Ascending aorta (tissue), 2 donors: ENCODE results near the gene FXYD2. TPM values are rescaled to one million over a fixed set of nuclear protein-coding genes. Genes with fewer than 3 reads are reported as not detected.

ENCODE experiments used
- DNase-seq, 2 donors: peaks; one replicate each; pipeline ENCODE4 v3.0.0-alpha.2; 2019; ENCODE audit warnings: low spot score in 2 of 2
- H3K27ac ChIP-seq, 2 donors: fragments of 200-600 bp; sonication (generic); one replicate each; pipeline ENCODE4 v1.5.1; 2016 to 2017; ENCODE audit warnings: mild to moderate bottlenecking in 1 of 2
- H3K27me3 ChIP-seq: fragments of 200-600 bp; sonication (generic); one replicate; pipeline ENCODE4 v1.5.1; 2017
- H3K36me3 ChIP-seq, 2 donors: fragments of 200-600 bp; sonication (generic); one replicate each; pipeline ENCODE4 v1.5.1; 2016
- H3K4me1 ChIP-seq, 2 donors: fragments of 200-600 bp; sonication (generic); one replicate each; pipeline ENCODE4 v1.5.1; 2016 to 2017; ENCODE audit warnings: mild to moderate bottlenecking in 1 of 2
- H3K4me3 ChIP-seq, 2 donors: fragments of 200-600 bp; sonication (generic); one replicate each; pipeline ENCODE4 v1.5.1; 2016 to 2017; ENCODE audit warnings: mild to moderate bottlenecking in 1 of 2
- H3K9me3 ChIP-seq, 2 donors: fragments of 200-600 bp; sonication (generic); one replicate each; pipeline ENCODE4 v1.5.1; 2016
- intact Hi-C: fragments of 100-400 bp; cut with DNase I; formaldehyde crosslinking; loops from one replicate; pipeline ENCODE4 v1.15.1; 2023
- total RNA-seq: library from RNA; depleted of rRNA; stranded (reverse); fragments of >200 nt; gene quantifications from one replicate; pipeline ENCODE4 v1.1.0, GENCODE V29; 2016
- TF ChIP-seq, protein P1 (sequence below), 3 experiments: fragments of 200-600 bp in 2 of 3; fragments of 450-650 bp in 1 of 3; sonication (generic) in 2 of 3; IDR thresholded peaks; one replicate each; pipeline ENCODE4 v1.5.1; 2016 to 2019; ENCODE audit warnings: antibody characterized with exemption in 3 of 3, mild to moderate bottlenecking in 1 of 3, moderate library complexity in 1 of 3

The FXYD2 gene
- total RNA-seq, 1 donor from 2014 or later = not detected

DNA sequence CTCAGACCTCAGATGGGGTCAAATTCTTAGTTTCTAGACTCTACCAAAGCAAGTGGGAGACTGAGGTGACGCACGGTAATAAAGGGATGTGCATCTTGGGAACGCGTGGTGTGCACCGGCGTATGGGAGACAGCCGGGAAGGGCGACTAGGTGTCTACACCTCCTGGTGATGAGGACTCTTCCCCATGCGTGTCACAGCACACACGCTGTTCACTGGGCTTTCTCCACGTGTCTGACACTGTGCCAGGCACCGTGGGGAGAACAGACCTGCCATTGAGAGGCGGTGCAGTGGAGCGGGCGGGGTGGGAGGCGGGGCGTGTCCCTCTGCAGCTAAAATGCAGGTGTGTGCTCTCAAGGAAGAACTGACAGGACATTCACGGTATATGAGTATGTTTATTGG lies 46.6 kb upstream of the FXYD2 start:
- no peaks in the 10 kb centered on the region for H3K4me1 ChIP-seq
- H3K4me3 ChIP-seq = no peak overlapping the region
- DNase-seq = no peak
- H3K9me3 ChIP-seq = no peaks in the 10 kb centered on the region
- no peak overlapping the region for H3K27ac ChIP-seq
- TF ChIP-seq, protein P1, sequence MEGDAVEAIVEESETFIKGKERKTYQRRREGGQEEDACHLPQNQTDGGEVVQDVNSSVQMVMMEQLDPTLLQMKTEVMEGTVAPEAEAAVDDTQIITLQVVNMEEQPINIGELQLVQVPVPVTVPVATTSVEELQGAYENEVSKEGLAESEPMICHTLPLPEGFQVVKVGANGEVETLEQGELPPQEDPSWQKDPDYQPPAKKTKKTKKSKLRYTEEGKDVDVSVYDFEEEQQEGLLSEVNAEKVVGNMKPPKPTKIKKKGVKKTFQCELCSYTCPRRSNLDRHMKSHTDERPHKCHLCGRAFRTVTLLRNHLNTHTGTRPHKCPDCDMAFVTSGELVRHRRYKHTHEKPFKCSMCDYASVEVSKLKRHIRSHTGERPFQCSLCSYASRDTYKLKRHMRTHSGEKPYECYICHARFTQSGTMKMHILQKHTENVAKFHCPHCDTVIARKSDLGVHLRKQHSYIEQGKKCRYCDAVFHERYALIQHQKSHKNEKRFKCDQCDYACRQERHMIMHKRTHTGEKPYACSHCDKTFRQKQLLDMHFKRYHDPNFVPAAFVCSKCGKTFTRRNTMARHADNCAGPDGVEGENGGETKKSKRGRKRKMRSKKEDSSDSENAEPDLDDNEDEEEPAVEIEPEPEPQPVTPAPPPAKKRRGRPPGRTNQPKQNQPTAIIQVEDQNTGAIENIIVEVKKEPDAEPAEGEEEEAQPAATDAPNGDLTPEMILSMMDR (IDR thresholded peaks at IDR 0.05) = no peak
- no peaks in the 10 kb centered on the region for H3K27me3 ChIP-seq
- intact Hi-C loops = no loop called here
- H3K36me3 ChIP-seq = no peaks in the 10 kb centered on the region

DNA sequence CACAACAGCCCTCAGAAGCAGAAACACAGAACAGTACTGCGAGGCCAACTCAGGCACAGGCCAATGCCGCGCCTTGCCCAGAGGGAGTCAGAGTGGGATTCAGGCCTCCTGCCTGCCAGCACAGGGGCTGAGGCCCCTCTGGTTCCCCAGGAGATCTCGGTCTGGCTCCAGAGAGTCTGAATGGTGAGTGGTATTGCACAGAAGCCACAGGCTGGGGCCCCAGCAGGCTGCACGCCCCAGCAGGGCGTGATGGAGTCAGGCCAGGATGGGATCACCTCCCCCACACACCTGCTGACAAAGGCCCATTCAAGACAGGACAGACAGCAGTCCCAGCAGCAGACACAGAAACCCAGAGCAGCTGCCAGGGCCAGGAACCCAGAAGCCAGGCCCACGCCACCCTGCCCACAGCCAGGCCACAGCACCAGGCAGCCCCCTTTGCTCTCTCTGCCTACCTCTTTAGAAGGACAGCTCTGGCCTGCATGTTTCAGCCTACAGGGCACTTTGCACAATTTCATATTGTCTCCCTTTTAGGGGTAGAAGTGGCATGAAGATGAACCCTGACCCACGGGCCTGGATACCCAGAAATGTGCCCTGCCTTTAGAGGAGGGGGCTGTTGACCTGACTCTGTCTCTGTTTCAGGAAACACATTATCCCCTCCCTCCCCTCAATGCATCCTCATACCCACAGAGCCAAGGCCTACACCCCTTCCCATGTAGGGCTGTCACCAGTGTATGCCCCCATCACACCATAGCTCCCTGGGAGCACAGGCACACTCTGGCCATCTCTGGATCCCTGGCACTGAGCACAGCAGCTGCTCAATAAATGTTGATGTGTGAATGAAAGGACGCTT lies 45.8 kb upstream of the FXYD2 start:
- no peak for DNase-seq
- Histone ChIP-seq H3K4me3 (no peak overlapping the region), H3K36me3 (no peaks in the 10 kb centered on the region), H3K9me3 (no peaks in the 10 kb centered on the region), H3K27me3 (no peaks in the 10 kb centered on the region), H3K4me1 (no peaks in the 10 kb centered on the region), H3K27ac (no peak overlapping the region)
- intact Hi-C loops = no loop called here
- TF ChIP-seq, protein P1 (IDR thresholded peaks at IDR 0.05) = no peak

DNA sequence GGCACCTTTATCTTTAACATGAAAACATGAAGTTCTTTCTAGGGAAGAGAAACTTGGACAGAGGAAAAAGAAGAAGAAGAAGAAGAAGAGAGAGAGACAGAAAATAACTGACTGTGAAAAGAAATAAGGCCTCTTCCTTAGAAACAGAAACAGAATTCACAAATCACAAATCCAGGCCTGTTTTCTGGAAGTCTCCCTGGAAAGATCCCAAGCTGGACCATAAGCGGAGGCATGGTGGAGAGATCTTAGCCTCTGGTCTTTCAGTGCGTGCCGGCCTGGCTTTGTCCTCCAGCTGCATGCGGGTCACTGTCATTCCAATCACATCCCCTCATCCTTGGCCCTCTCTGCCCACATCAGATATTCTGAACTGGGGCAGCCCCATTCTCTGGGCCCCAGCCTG lies 45.1 kb upstream of the FXYD2 start:
- Histone ChIP-seq H3K27me3 (no peaks in the 10 kb centered on the region), H3K4me1 (no peaks in the 10 kb centered on the region), H3K9me3 (no peaks in the 10 kb centered on the region), H3K27ac (no peak overlapping the region), H3K36me3 (no peaks in the 10 kb centered on the region), H3K4me3 (no peak overlapping the region)
- intact Hi-C loops = no loop called here
- no peak for DNase-seq
- TF ChIP-seq, protein P1 (IDR thresholded peaks at IDR 0.05) = no peak

DNA sequence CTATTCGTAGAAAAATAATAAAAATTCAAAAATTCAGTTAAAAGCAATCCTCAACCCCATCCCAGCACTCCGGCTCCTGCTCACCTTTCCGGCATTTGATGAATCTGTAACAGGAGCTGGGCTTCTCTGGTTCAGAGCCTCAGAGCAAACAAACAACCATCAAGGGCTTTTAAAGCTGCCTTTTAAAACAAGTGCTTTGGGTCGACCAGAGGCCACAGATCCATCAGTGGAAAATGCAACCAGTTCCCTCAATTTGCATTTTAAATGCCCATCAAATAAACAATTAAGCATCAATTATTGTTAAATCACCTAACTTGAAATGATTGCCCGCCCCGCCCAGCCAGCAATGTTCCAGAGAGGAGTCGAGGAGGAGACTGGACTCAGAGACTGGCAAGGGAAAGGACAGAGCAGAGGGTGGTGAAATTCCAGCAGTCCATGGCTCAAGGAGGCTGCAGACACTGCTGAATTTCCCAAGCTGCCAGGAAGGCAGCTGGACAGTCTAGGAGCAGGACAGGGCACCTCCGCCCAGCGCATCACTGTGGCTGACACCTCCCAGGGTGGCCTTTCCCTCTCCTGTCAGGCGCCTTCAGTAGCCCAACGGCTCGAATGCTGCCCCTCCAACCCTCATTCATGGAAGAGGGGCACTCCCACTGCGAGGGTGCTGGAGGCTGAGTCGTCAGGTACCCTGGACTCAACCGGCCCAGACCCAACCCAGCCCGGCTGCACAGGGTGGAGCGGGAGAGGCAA lies 44.4 kb upstream of the FXYD2 start:
- no peak overlapping the region for H3K27ac ChIP-seq
- H3K4me3 ChIP-seq = no peak overlapping the region
- H3K27me3 ChIP-seq = no peaks in the 10 kb centered on the region
- no peaks in the 10 kb centered on the region for H3K36me3 ChIP-seq
- H3K4me1 ChIP-seq = no peaks in the 10 kb centered on the region
- TF ChIP-seq, protein P1 (IDR thresholded peaks at IDR 0.05) = no peak
- no peaks in the 10 kb centered on the region for H3K9me3 ChIP-seq
- no peak for DNase-seq
- intact Hi-C loops = no loop called here

DNA sequence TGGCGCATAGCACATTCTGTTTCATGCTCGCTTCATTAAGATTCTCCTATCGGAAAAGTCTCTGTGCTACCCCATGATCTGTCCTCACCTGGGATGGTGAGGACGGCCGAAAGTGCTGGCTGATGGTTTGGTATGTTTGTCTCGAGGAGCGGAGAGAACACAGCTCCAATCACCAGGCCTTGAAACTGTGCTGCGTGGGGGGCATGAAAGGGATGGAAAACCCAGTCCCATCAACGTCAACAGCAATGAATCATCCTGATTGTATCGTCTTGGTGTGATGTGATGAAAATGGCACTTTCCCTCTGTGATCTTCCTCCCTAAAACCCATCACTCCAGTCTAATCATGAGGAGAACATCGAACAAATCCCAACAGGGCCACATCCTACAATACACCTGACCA lies 43.5 kb upstream of the FXYD2 start:
- Histone ChIP-seq H3K36me3 (no peaks in the 10 kb centered on the region), H3K4me3 (no peak overlapping the region), H3K9me3 (no peaks in the 10 kb centered on the region), H3K4me1 (no peaks in the 10 kb centered on the region), H3K27me3 (no peaks in the 10 kb centered on the region), H3K27ac (no peak overlapping the region)
- DNase-seq = no peak
- TF ChIP-seq, protein P1 (IDR thresholded peaks at IDR 0.05) = no peak
- intact Hi-C loops = no loop called here
